Astrocyte of the cerebellum (primary cell): ENCODE data around the gene MTG2.

ENCODE experiments used
- DNase-seq: peaks from one replicate; pipeline ENCODE4 v3.0.0-alpha.2; 2011; ENCODE audit warnings: low read depth
- H3K4me3 ChIP-seq: 2 replicates; pipeline ENCODE4 v1.5.1; 2011; ENCODE audit warnings: mild to moderate bottlenecking, low read depth, low read length, moderate library complexity
- in situ Hi-C: cut with HindIII; loops from 2 replicates; pipeline ENCODE4 v1.10.0; 2017; ENCODE audit warnings: low sequenced_read_pairs
- TF ChIP-seq, protein P1 (sequence below): IDR thresholded peaks from 2 replicates; pipeline ENCODE4 v1.5.1; 2012; ENCODE audit warnings: low read length, low read depth, moderate library complexity, mild to moderate bottlenecking; ENCODE audit errors: missing control alignments

MTG2 gene

DNA sequence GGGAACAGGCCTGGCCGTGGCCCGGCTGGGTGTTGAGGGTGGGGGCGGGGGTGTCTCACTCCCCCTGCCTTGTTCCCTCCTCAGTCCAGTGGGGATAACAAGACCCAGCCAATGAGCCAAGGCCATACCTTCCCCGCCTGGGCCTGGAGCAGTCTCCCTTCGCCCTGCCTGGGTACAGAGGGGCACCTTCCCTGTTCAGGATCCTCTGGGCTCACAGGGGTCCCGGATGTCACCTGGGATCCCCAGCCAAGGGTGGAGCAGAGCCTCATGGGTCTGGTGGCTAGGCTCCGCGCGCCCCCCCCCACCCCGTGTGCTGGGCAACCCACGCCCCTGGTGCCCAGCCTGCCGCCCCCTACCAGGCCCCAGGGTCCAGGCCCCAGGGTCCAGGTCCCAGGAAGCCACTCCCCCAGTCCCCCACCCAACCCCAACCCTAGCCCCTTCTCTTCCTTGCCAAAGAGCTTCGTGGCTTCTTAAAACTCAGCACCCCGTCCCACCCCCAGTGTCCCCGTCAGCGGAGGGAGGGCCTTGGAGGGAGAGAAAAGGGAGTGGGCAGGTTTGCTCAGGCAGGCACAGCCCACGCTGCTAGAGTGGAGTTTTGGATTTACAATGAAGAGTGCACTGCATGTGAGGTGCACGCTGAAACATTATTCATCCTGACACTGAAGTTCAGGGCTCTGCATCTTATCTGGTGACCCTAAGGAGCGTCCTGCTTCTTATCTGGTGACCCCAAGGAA, 25.4 kb downstream of the MTG2 start:
- TF ChIP-seq, protein P1, sequence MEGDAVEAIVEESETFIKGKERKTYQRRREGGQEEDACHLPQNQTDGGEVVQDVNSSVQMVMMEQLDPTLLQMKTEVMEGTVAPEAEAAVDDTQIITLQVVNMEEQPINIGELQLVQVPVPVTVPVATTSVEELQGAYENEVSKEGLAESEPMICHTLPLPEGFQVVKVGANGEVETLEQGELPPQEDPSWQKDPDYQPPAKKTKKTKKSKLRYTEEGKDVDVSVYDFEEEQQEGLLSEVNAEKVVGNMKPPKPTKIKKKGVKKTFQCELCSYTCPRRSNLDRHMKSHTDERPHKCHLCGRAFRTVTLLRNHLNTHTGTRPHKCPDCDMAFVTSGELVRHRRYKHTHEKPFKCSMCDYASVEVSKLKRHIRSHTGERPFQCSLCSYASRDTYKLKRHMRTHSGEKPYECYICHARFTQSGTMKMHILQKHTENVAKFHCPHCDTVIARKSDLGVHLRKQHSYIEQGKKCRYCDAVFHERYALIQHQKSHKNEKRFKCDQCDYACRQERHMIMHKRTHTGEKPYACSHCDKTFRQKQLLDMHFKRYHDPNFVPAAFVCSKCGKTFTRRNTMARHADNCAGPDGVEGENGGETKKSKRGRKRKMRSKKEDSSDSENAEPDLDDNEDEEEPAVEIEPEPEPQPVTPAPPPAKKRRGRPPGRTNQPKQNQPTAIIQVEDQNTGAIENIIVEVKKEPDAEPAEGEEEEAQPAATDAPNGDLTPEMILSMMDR, result no peak
- no peak for DNase-seq
- in situ Hi-C loops, result no loop called here
- no peak overlapping the region for H3K4me3 ChIP-seq

DNA sequence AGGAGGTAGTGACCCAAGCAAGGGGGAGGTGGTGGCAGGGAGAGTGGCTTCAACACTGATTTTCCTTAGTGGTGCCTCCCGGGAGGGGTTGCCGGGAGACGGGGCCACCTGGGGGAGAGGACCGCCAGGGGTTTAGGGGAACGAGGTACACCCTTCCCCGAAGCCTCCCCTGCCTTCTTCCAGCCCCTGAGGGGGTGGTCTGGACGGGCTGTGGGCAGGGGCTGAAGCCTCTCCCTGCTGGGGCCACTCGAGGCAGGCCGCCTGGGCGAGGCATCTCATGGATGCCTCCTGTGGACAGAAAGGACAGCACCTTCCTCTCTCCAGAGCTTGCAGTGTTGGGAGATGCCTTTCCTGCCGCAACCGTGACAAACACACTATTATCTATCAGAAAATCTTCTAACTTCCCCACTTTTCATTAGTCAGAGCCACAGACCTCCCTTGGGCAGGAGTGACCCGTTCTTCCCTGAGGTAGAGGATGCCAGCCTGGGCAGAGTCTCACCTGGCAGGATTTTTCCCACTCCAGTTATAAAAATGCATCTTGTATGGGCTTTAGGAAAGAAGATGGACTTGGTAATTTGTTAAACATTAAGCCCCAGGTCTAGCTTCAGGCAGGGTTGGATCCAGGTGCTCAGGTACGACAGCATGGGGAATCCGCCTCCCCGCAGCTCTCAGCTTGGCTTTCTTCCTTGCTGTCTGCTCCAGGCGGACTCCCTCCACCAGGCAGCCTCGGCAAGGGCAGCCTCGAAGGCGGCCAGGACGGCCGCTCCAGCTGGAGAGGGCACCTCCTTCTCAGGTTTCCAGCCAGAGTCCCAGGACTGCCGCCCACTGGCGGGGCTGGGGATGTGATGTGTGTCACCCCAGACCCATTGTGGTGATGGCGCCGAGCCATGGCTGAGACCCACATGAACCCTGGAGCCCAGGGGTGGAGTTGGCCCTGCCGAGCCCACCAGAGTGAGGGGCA, 26.2 kb downstream of the MTG2 start:
- no peak for DNase-seq
- no peak overlapping the region for H3K4me3 ChIP-seq
- in situ Hi-C loops, result no loop called here
- TF ChIP-seq, protein P1, result no peak

DNA sequence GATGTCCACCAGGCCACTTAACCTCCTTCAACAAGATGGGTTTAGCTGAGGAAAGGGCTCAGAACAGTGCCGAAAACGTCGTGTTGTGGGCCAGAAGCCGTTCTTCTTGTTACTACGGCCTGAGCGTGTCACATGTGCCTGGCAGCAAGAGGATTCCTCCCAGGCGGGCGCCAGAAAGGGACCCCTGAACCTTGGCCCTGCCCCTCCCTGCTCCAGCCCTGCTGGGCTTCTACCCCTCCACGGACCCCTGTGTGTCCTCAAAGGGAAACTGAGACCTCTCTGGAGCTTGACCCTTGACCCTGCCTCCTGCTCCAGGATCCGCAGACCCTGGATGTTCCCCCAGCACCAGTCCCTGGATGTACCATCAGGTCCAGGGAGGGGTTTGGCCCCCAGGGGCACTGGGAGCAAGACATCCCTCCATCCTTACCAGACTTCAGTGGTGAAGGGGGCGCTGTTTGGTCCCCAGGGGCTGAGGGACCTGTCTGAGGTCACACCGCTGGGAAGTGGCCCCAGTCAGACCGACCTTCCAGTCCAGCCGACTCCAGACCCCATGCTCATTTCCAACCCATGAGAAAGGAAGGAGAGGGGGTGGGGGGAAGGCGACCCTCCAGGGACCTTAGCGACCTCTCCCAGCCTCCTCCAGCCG, 27.1 kb downstream of the MTG2 start:
- H3K4me3 ChIP-seq, result no peak overlapping the region
- no peak for DNase-seq
- TF ChIP-seq, protein P1, result no peak
- in situ Hi-C loops, result no loop called here

DNA sequence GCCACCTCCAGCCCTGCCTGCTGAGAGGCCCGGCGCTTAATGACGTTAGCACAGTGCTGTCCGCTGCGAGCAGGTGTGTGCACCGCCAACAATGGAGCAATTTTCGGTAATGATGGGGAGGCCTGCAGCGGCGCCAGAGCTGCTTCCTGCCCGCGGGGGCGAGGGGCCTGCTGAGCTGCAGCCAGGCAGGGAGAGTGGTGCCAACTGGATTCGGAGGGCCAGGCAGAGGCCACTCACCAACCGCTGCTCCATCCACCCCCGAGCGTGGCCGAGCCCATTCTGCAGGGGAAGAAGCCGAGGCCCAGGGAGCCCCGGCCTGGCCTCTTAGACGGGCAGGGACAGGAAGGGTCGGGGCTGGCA, 27.6 kb downstream of the MTG2 start:
- in situ Hi-C loops, result no loop called here
- DNase-seq, result no peak
- H3K4me3 ChIP-seq, result no peak overlapping the region
- TF ChIP-seq, protein P1, result no peak

DNA sequence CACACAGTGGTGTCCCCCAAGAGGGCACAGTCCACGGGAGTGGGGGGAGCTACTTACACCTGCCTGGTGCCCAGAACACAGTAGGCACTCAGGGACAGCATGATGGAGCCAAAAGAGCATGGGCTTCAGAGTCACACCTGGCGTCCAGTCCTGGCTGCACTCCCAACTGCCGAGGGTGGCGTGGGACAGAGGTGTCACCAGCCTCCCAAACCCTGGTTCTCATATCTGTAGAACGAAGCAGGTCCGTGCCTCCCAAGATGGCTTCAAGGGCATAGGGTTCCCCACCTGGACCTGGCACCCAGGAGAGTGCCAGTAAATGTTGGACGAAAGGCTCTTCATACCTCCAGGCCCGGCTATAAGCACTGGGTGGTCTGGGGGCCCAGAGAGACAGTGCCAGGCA, 28.4 kb downstream of the MTG2 start:
- TF ChIP-seq, protein P1, result no peak
- in situ Hi-C loops, result no loop called here
- H3K4me3 ChIP-seq, result no peak overlapping the region
- no peak for DNase-seq

DNA sequence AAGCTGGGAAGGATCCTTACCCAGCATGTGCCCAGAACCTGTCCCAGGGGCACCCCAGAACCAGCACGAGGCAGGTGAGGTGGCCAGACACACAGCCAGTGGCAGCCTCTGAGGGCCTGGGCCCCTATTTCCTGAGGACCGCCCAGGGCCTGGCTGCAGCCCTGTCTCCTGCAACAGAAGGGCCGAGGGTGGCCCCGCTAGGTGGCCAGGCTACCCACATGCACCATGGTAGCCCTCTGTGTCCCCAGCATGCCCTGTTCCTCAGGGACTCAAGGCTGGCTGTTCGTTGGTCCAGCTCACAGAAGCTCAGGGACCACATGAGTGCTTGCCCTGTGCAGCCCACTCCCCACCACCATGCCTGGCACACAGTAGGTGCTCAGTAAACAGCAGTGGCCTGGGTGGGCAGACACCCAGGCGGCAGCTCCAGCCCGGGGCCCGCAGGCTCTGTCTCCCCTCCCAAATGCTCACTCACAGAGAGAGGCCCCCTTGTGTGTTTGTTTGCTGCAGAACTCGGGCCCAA, 29.0 kb downstream of the MTG2 start:
- TF ChIP-seq, protein P1, result no peak
- H3K4me3 ChIP-seq, result no peak overlapping the region
- DNase-seq, result no peak
- in situ Hi-C loops, result no loop called here
